ENCODE data around the gene TOP1. TPM values are rescaled to one million over a fixed set of nuclear protein-coding genes. Genes with fewer than 3 reads are reported as not detected.

The TOP1 gene
- polyA plus RNA-seq, 3 donors = 6.9 to 11.5 (median 11.5) TPM

DNA sequence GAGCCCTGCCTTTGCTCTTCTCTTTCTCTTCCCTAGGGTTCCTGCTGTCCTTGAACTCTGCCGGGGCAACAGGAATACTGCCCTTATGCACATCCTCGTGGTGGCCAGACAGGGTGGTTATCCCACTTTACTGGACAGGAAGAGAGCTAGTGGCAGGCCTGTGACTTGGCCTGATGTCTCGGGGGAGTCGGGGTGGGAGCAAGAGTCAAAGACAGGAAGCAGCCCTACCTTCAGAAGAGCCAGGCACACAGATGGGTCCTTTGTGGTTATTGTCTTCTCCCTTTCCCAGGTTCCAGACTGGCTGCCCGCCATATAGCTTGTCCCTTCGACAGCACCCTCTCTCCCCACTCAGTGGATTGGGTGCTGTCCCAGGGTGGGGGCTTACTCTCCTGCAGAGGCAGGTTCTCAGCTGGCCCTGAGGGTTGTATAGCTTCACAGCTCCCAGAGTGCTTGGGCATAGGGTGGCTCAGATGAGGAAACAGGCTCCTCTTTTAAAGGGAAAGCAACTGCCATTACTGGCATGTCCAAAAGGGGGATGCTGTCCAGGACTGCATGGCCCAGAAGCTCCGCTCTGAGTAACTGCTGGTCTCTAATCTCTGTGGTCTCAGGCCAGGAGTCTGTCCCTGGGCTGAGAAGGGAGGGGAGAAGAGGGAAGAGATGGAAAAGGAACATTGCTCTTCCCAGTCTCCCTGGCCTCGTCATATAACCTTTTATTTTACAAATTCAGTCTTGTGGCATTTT, 126.0 kb downstream of the TOP1 start:
- Histone ChIP-seq H3K4me1 (ENCODE audit: control insufficient read depth in 1 of 2, insufficient read depth in 2 of 2, low read length in 2 of 2) (no peaks in the 10 kb centered on the region), H3K36me3 (replicated peaks in 1 of 2; ENCODE audit: control insufficient read depth in 1 of 2, insufficient read depth in 2 of 2, low read length in 2 of 2) (no peaks in the 10 kb centered on the region), H3K79me2 (ENCODE audit: insufficient read depth, low read length) (no peaks in the 10 kb centered on the region), H4K20me1 (ENCODE audit: insufficient read depth, low read length) (no peaks in the 10 kb centered on the region), H3K27me3 (ENCODE audit: control insufficient read depth in 2 of 2, insufficient read depth in 2 of 2, low read length in 2 of 2) (peaks cover 4 to 15% of the 10 kb centered on the region in 2 donors), H3K4me3 (replicated peaks in 1 of 3; ENCODE audit: low read depth in 2 of 3, low read length in 3 of 3) (no peak overlapping the region), H3K27ac (ENCODE audit: low read depth in 1 of 2, low read length in 2 of 2) (no peak overlapping the region), H3K9me3 (replicated peaks in 1 of 2; ENCODE audit: control insufficient read depth in 1 of 2, insufficient read depth in 1 of 2, low read length in 2 of 2) (no peaks in the 10 kb centered on the region), H3K9ac (ENCODE audit: insufficient read depth, low read length, poor library complexity, severe bottlenecking) (no peak overlapping the region), H3K4me2 (replicated peaks; ENCODE audit: extremely low read depth, low read length, poor library complexity, severe bottlenecking) (no peak overlapping the region), H2AFZ (ENCODE audit: insufficient read depth, low read depth, low read length, poor library complexity, severe bottlenecking) (no peak overlapping the region)
- no peak for DNase-seq
- TF ChIP-seq, protein P1, sequence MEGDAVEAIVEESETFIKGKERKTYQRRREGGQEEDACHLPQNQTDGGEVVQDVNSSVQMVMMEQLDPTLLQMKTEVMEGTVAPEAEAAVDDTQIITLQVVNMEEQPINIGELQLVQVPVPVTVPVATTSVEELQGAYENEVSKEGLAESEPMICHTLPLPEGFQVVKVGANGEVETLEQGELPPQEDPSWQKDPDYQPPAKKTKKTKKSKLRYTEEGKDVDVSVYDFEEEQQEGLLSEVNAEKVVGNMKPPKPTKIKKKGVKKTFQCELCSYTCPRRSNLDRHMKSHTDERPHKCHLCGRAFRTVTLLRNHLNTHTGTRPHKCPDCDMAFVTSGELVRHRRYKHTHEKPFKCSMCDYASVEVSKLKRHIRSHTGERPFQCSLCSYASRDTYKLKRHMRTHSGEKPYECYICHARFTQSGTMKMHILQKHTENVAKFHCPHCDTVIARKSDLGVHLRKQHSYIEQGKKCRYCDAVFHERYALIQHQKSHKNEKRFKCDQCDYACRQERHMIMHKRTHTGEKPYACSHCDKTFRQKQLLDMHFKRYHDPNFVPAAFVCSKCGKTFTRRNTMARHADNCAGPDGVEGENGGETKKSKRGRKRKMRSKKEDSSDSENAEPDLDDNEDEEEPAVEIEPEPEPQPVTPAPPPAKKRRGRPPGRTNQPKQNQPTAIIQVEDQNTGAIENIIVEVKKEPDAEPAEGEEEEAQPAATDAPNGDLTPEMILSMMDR (IDR thresholded peaks at IDR 0.05) = no peak
- H3K4me1 Mint-ChIP-seq = peaks cover 11% of the 10 kb centered on the region
- 93% methylated on average over 2 of the region's 8 CpGs for WGBS (ENCODE audit: insufficient coverage)
- H3K27ac Mint-ChIP-seq = no peak overlapping the region
- peaks cover 24 to 48% (median 38%) of the 10 kb centered on the region in 3 donors for H3K27me3 Mint-ChIP-seq (ENCODE audit: low read depth in 3 of 3)
- H3K36me3 Mint-ChIP-seq = peaks cover under 1 to 1% of the 10 kb centered on the region in 2 donors
- peak overlapping the region in 1 of 2 donors; percentile 23 for H3K4me3 Mint-ChIP-seq
- H3K9me3 Mint-ChIP-seq = peaks cover 0 to 2% (median 0%) of the 10 kb centered on the region in 7 donors
- intact Hi-C loops (cut with micrococcal nuclease) = no loop called here

DNA sequence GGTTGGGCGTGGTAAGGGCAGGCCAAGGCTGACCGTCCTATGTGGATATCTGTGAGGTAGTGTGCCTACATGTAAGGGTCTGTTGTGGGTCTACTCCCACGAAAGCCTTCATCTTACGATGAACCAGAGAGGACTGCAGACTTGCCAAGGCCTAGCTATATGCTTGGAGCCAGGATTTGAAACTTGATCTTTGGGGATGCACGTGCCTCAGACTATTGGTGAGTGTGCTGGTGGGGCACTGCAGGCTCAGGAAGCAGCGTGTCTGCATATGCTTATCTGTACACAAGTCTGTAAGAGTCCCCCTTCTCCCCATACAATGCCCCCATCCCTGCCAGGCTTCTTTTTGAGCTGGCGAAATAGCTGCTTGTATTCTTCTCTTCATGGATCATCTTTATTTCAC, 126.6 kb downstream of the TOP1 start:
- Histone ChIP-seq H3K4me2 (replicated peaks; ENCODE audit: extremely low read depth, low read length, poor library complexity, severe bottlenecking) (no peak overlapping the region), H3K36me3 (replicated peaks in 1 of 2; ENCODE audit: control insufficient read depth in 1 of 2, insufficient read depth in 2 of 2, low read length in 2 of 2) (no peaks in the 10 kb centered on the region), H3K4me1 (ENCODE audit: control insufficient read depth in 1 of 2, insufficient read depth in 2 of 2, low read length in 2 of 2) (no peaks in the 10 kb centered on the region), H3K27me3 (ENCODE audit: control insufficient read depth in 2 of 2, insufficient read depth in 2 of 2, low read length in 2 of 2) (peaks cover 4 to 15% of the 10 kb centered on the region in 2 donors), H3K9me3 (replicated peaks in 1 of 2; ENCODE audit: control insufficient read depth in 1 of 2, insufficient read depth in 1 of 2, low read length in 2 of 2) (no peaks in the 10 kb centered on the region), H3K27ac (ENCODE audit: low read depth in 1 of 2, low read length in 2 of 2) (no peak overlapping the region), H3K9ac (ENCODE audit: insufficient read depth, low read length, poor library complexity, severe bottlenecking) (no peak overlapping the region), H4K20me1 (ENCODE audit: insufficient read depth, low read length) (no peaks in the 10 kb centered on the region), H3K79me2 (ENCODE audit: insufficient read depth, low read length) (no peaks in the 10 kb centered on the region), H3K4me3 (replicated peaks in 1 of 3; ENCODE audit: low read depth in 2 of 3, low read length in 3 of 3) (no peak overlapping the region), H2AFZ (ENCODE audit: insufficient read depth, low read depth, low read length, poor library complexity, severe bottlenecking) (no peak overlapping the region)
- H3K36me3 Mint-ChIP-seq = peaks cover 2 to 4% of the 10 kb centered on the region in 2 donors
- peaks cover 26 to 50% (median 45%) of the 10 kb centered on the region in 3 donors for H3K27me3 Mint-ChIP-seq (ENCODE audit: low read depth in 3 of 3)
- H3K4me3 Mint-ChIP-seq = no peak overlapping the region
- peaks cover 0 to 2% (median 0%) of the 10 kb centered on the region in 7 donors for H3K9me3 Mint-ChIP-seq
- DNase-seq = no peak
- TF ChIP-seq, protein P1 (IDR thresholded peaks at IDR 0.05) = no peak
- intact Hi-C loops (cut with micrococcal nuclease) = no loop called here
- H3K27ac Mint-ChIP-seq = no peak overlapping the region
- 93% methylated on average over 5 of the region's 7 CpGs for WGBS (ENCODE audit: insufficient coverage)
- peaks cover 11% of the 10 kb centered on the region for H3K4me1 Mint-ChIP-seq

Measured in CD14-positive monocyte (primary cell).